ENCODE data around the gene ASPHD1. TPM values are rescaled to one million over a fixed set of nuclear protein-coding genes. Genes with fewer than 3 reads are reported as not detected.

ASPHD1 gene
- total RNA-seq, 1 donor from 2014 or later: 14.2 TPM

DNA sequence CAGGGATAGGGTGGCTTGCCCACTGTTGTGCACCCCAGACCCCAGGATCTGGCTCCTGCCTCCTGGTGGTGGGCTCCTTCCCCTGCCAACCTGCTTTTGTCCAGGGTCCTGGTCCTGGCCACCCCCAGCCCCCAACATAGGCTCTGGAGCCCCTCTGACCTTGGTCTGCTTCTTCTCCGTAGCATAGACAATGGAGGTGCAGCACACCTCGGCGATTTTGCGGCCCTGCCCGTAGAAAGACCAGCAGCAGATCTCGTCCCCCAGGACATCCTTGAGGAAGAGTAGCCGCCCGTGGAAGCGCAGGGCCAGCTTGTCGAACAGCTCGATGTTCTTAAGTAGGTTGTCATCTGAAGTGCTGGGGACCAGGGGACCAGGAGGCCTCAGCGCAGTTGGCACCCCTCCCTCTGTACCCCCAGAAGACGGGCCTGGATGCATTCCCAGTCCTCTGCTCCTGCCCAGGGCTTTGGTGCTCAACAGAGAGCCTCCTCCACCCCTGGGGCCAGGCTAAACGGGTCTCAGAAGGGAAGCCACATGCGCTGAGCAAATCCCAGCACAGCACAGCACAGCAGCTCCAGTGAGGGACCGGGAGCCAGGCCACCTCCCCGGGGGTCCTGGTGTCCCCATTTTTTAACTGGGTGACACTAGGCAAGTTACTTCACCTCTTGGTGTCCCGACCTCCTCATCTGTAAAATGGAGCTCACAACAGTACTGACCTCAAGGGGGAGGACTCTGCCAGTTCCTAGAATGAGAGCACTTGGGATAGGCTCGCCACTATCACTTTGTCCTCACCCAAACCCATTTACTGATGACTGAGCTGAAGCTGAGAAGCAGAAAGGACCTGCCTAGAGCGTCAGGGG is 10.8 kb downstream of the ASPHD1 start:
- Mint-ChIP-seq H3K27me3 (ENCODE audit: low read depth) (no peaks in the 10 kb centered on the region), H3K4me1 (no peaks in the 10 kb centered on the region), H3K9me3 (no peaks in the 10 kb centered on the region), H3K4me3 (no peak overlapping the region), H3K27ac (no peak overlapping the region), H3K36me3 (peaks cover 20% of the 10 kb centered on the region)
- TF ChIP-seq, protein P1, sequence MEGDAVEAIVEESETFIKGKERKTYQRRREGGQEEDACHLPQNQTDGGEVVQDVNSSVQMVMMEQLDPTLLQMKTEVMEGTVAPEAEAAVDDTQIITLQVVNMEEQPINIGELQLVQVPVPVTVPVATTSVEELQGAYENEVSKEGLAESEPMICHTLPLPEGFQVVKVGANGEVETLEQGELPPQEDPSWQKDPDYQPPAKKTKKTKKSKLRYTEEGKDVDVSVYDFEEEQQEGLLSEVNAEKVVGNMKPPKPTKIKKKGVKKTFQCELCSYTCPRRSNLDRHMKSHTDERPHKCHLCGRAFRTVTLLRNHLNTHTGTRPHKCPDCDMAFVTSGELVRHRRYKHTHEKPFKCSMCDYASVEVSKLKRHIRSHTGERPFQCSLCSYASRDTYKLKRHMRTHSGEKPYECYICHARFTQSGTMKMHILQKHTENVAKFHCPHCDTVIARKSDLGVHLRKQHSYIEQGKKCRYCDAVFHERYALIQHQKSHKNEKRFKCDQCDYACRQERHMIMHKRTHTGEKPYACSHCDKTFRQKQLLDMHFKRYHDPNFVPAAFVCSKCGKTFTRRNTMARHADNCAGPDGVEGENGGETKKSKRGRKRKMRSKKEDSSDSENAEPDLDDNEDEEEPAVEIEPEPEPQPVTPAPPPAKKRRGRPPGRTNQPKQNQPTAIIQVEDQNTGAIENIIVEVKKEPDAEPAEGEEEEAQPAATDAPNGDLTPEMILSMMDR (IDR thresholded peaks at IDR 0.05; ENCODE audit: unreplicated experiment): no peak
- DNase-seq (ENCODE audit: low spot score in 2 of 2, unreplicated experiment in 2 of 2): no peak

DNA sequence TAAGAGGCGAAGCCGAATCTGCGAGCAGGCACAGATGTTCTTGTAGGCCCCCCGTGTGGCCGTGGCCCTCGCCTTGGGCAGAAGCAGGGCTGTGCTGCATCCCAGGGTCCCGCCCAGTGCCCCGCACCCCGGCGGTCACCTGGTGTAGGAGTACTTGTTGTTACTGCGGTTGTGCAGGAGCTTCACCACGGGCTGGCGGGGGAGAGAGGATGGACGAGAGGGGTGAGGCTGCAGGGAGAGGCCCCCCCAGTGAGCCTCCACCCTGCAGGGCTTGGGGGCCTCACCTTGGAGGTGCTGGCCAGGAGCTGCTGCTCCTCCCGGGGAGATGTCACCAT is 11.4 kb downstream of the ASPHD1 start:
- Mint-ChIP-seq H3K4me1 (no peaks in the 10 kb centered on the region), H3K36me3 (peaks cover 22% of the 10 kb centered on the region), H3K27me3 (ENCODE audit: low read depth) (no peaks in the 10 kb centered on the region), H3K9me3 (no peaks in the 10 kb centered on the region), H3K4me3 (no peak overlapping the region), H3K27ac (no peak overlapping the region)
- DNase-seq (ENCODE audit: low spot score in 2 of 2, unreplicated experiment in 2 of 2): no peak
- TF ChIP-seq, protein P1 (IDR thresholded peaks at IDR 0.05; ENCODE audit: unreplicated experiment): no peak

- H3K4me1 Mint-ChIP-seq: no peaks in the 10 kb centered on the region
- no peak overlapping the region for H3K27ac Mint-ChIP-seq
- no peak overlapping the region for H3K4me3 Mint-ChIP-seq
- TF ChIP-seq, protein P1 (IDR thresholded peaks at IDR 0.05; ENCODE audit: unreplicated experiment): no peak
- no peak for DNase-seq (ENCODE audit: low spot score in 2 of 2, unreplicated experiment in 2 of 2)
- H3K9me3 Mint-ChIP-seq: no peaks in the 10 kb centered on the region
- peaks cover 27% of the 10 kb centered on the region for H3K36me3 Mint-ChIP-seq
- H3K27me3 Mint-ChIP-seq (ENCODE audit: low read depth): no peaks in the 10 kb centered on the region
These were observed 11.8 kb downstream of the ASPHD1 start for GRCh38 chr16:29912087-29912486.

DNA sequence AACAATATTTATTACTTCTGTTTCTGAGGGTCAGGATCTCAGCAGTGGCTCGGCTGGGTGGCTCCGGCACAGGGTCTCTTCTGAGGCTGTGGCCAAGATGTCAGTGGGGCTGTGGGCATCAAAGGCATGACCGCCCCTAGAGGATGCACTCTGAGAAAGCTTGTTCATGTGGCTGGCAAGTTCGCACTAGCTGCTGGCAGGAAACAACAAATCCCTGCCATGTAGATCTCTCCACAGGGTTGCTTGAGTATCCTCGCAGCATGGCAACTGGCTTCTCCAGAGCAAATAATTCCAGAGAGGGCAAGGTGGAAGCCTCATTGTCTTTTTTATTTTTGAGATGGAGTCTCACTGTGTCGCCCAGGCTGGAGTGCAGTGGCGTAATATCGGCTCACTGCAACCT is 13.2 kb downstream of the ASPHD1 start:
- no peak for DNase-seq (ENCODE audit: low spot score in 2 of 2, unreplicated experiment in 2 of 2)
- TF ChIP-seq, protein P1 (IDR thresholded peaks at IDR 0.05; ENCODE audit: unreplicated experiment): no peak
- peaks cover 27% of the 10 kb centered on the region for H3K36me3 Mint-ChIP-seq
- no peaks in the 10 kb centered on the region for H3K9me3 Mint-ChIP-seq
- H3K4me1 Mint-ChIP-seq: no peaks in the 10 kb centered on the region
- no peak overlapping the region for H3K4me3 Mint-ChIP-seq
- no peaks in the 10 kb centered on the region for H3K27me3 Mint-ChIP-seq (ENCODE audit: low read depth)
- no peak overlapping the region for H3K27ac Mint-ChIP-seq

- Mint-ChIP-seq H3K4me1 (no peaks in the 10 kb centered on the region), H3K4me3 (no peak overlapping the region), H3K36me3 (peaks cover 36% of the 10 kb centered on the region), H3K27ac (no peak overlapping the region), H3K9me3 (no peaks in the 10 kb centered on the region), H3K27me3 (ENCODE audit: low read depth) (no peaks in the 10 kb centered on the region)
- TF ChIP-seq, protein P1 (IDR thresholded peaks at IDR 0.05; ENCODE audit: unreplicated experiment): no peak
- no peak for DNase-seq (ENCODE audit: low spot score in 2 of 2, unreplicated experiment in 2 of 2)
These were observed 15.4 kb downstream of the ASPHD1 start for GRCh38 chr16:29915590-29916247.

Data from mesothelial cell of epicardium (in vitro differentiated cells).